GM12878 (cell line): ENCODE results near the gene SLC22A3. TPM values are rescaled to one million over a fixed set of nuclear protein-coding genes. Genes with fewer than 3 reads are reported as not detected.

Experiments used
- ATAC-seq: fragments of 200-7000 bp; cut with Tn5 transposase; 3 replicates; pipeline ENCODE4 v1.9.1; 2020; ENCODE audit warnings: mild to moderate bottlenecking, moderate library complexity
- BruUV-seq: library from RNA; stranded (reverse); fragments of 400-500 nt; replicated peaks from 2 replicates; lab custom pipeline; 2021; lab: Mats Ljungman, UMichigan
- CTCF ChIA-PET: fragments of 300-600 bp; sonication (Branson Sonifier 250); formaldehyde crosslinking; extraction: SDS; loops from one replicate; lab custom pipeline; 2021; ENCODE audit warnings: inconsistent platforms; lab: Yijun Ruan, JAX
- POLR2A ChIA-PET: fragments of 350-600 bp; formaldehyde crosslinking; extraction: SDS; loops from one replicate; lab custom pipeline; 2021; ENCODE audit warnings: inconsistent platforms; lab: Charles Lee
- RAD21 ChIA-PET: fragments of 300-600 bp; sonication (Branson Sonifier 250); formaldehyde crosslinking; loops from one replicate; lab custom pipeline; 2023; ENCODE audit warnings: antibody characterized with exemption; ENCODE audit not compliant: unreplicated experiment; lab: Charles Lee
- SMC1A ChIA-PET: fragments of 300-600 bp; sonication (Branson Sonifier 250); formaldehyde crosslinking; loops from one replicate; lab custom pipeline; 2023; ENCODE audit not compliant: unreplicated experiment, uncharacterized antibody; lab: Charles Lee
- DNase-seq: peaks from one replicate; pipeline ENCODE4 v3.0.0-alpha.2; 2011; ENCODE audit warnings: low read depth, low spot score
- FAIRE-seq: peaks from 3 replicates; lab custom pipeline; 2011; peaks lifted over from hg19 to GRCh38; lab: Jason Lieb, UNC
- H2AFZ ChIP-seq: 2 replicates; pipeline ENCODE4 v1.6.0; 2011; ENCODE audit warnings: low read depth, low read length, control low read depth; ENCODE audit not compliant: control insufficient read depth
- H3K27ac ChIP-seq: 2 replicates; pipeline ENCODE4 v1.5.1; 2011; ENCODE audit warnings: control low read depth; ENCODE audit not compliant: control insufficient read depth, insufficient read depth
- H3K27me3 ChIP-seq, 2 experiments: replicated peaks in 1 of 2; 2 replicates each; pipeline versions ENCODE4 v1.6.0 to v1.6.1; 2011; ENCODE audit warnings: low read length in 1 of 2; ENCODE audit not compliant: control insufficient read depth in 2 of 2, insufficient read depth in 2 of 2
- H3K36me3 ChIP-seq, 2 experiments: 2 replicates each; pipeline ENCODE4 v1.5.1; 2011; ENCODE audit warnings: low read length in 1 of 2; ENCODE audit not compliant: control insufficient read depth in 2 of 2, insufficient read depth in 2 of 2
- H3K4me1 ChIP-seq: 2 replicates; pipeline ENCODE4 v1.6.1; 2011; ENCODE audit warnings: mild to moderate bottlenecking, low read length, moderate library complexity, mixed read lengths; ENCODE audit not compliant: control insufficient read depth, insufficient read depth
- H3K4me2 ChIP-seq: 2 replicates; pipeline ENCODE4 v1.6.0; 2011; ENCODE audit warnings: control low read depth; ENCODE audit not compliant: control insufficient read depth, insufficient read depth
- H3K4me3 ChIP-seq: fragments of 200-600 bp; sonication (generic); 2 replicates; pipeline ENCODE4 v1.5.1; 2016
- H3K79me2 ChIP-seq: 2 replicates; pipeline ENCODE4 v1.6.0; 2011; ENCODE audit warnings: low read length; ENCODE audit not compliant: control insufficient read depth, insufficient read depth
- H3K9ac ChIP-seq: 2 replicates; pipeline ENCODE4 v1.8.0; 2011; ENCODE audit warnings: low read length, control low read depth, mixed read lengths; ENCODE audit not compliant: control insufficient read depth, insufficient read depth
- H3K9me3 ChIP-seq: replicated peaks from 3 replicates; pipeline ENCODE4 v1.5.1; 2011; ENCODE audit warnings: mild to moderate bottlenecking, low read length; ENCODE audit not compliant: control insufficient read depth, insufficient read depth
- H4K20me1 ChIP-seq: 2 replicates; pipeline ENCODE4 v1.6.0; 2011; ENCODE audit not compliant: control insufficient read depth, insufficient read depth
- BCL11A ChIP-seq: IDR thresholded peaks from 2 replicates; pipeline ENCODE4 v1.6.1; 2011; ENCODE audit warnings: low read depth, low read length
- FOXK2 ChIP-seq: fragments of 450-650 bp; IDR thresholded peaks from 2 replicates; pipeline ENCODE4 v1.6.1; 2017; ENCODE audit warnings: mild to moderate bottlenecking, moderate library complexity
- POLR2AphosphoS5 ChIP-seq: IDR thresholded peaks from 2 replicates; pipeline ENCODE4 v1.6.1; 2011; ENCODE audit warnings: mild to moderate bottlenecking, low read length, inconsistent platforms
- TCF3 ChIP-seq: IDR thresholded peaks from 2 replicates; pipeline ENCODE4 v1.6.1; 2012; ENCODE audit warnings: low read depth, mild to moderate bottlenecking, low read length, borderline replicate concordance; ENCODE audit not compliant: insufficient read depth
- WGBS: methylation state at CpG from one replicate; pipeline ENCODE4 v1.1.6; 2016; ENCODE audit warnings: low lambda C conversion rate; ENCODE audit not compliant: insufficient replicate concordance, insufficient coverage; ENCODE audit errors: missing lambda C conversion rate; 5-methylcytosine and 5-hydroxymethylcytosine counted together
- in situ Hi-C: fragments of 300-500 bp; cut with MboI; formaldehyde crosslinking; loops from 9 replicates; pipeline ENCODE4 v1.14.3; 2018; ENCODE audit warnings: mixed read lengths
- intact Hi-C: fragments of 100-400 bp; cut with micrococcal nuclease; formaldehyde crosslinking; loops from one replicate; pipeline ENCODE4 v1.14.2; 2022; ENCODE audit not compliant: unreplicated experiment
- polyA plus RNA-seq, 11 experiments: library from polyadenylated mRNA; depleted of rRNA in 4 of 11; unstranded in 6 of 11; stranded (reverse) in 5 of 11; fragments of >200 nt; fragmentation: Nextera tagmentation in 4 of 11; fragmentation: Illumina TruSeq in 1 of 11; extraction: Ambion mirVana in 4 of 11; extraction: Trizol in 1 of 11; gene quantifications; 1 replicate in 1 of 11; 2 replicates in 10 of 11; pipeline versions ENCODE4 v1.2.1 to v1.2.3, GENCODE V29; 2011 to 2016; ENCODE audit warnings: inconsistent platforms in 2 of 11, missing spikeins in 2 of 11, low read depth in 1 of 11
- total RNA-seq, 4 experiments: library from RNA; depleted of rRNA in 3 of 4; stranded (reverse); fragments of >200 nt in 3 of 4; fragmentation: Illumina TruSeq in 1 of 4; extraction: Trizol in 1 of 4; gene quantifications; 2 replicates each; pipeline versions ENCODE4 v1.2.1 to v1.2.3, GENCODE V29; 2013 to 2021
- TF ChIP-seq, protein P1 (sequence below): fragments of 450-650 bp; IDR thresholded peaks from 2 replicates; pipeline ENCODE4 v1.6.1; 2018; ENCODE audit warnings: borderline replicate concordance, mild to moderate bottlenecking; ENCODE audit not compliant: partially characterized antibody
- TF ChIP-seq, protein P2 (sequence below): fragments of 450-650 bp; IDR thresholded peaks from 2 replicates; pipeline ENCODE4 v1.6.1; 2017; ENCODE audit warnings: mild to moderate bottlenecking, moderate library complexity

The SLC22A3 gene
- total and polyA plus RNA-seq, 10 of the 15 experiments (the other 5 are each of a cell fraction or from before 2014, with no cell fraction given): 0.07 to 0.15 TPM; not detected in 8

DNA sequence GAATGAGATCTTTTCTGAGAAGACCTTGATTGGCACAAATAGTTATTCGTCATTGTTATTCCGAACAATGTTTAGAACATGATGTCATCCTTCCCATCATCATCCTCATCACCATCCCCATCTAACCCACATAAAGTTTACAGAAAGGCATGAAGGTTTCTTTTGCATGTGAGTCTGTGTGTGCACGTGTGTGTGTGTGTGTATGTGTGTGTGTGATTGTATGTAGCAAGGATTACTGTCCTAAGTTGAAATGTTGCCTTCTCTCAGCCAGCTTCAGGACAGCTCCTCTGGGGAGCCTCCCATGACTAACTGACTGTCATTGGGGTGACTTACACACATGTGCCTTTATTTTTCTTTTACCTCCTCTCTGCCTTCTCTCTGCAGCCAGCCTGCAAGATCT, 113.5 kb downstream of the SLC22A3 start:
- FAIRE-seq: no peak
- no peaks in the 10 kb centered on the region for H3K36me3 ChIP-seq
- no peak for DNase-seq
- TF ChIP-seq, protein P1, sequence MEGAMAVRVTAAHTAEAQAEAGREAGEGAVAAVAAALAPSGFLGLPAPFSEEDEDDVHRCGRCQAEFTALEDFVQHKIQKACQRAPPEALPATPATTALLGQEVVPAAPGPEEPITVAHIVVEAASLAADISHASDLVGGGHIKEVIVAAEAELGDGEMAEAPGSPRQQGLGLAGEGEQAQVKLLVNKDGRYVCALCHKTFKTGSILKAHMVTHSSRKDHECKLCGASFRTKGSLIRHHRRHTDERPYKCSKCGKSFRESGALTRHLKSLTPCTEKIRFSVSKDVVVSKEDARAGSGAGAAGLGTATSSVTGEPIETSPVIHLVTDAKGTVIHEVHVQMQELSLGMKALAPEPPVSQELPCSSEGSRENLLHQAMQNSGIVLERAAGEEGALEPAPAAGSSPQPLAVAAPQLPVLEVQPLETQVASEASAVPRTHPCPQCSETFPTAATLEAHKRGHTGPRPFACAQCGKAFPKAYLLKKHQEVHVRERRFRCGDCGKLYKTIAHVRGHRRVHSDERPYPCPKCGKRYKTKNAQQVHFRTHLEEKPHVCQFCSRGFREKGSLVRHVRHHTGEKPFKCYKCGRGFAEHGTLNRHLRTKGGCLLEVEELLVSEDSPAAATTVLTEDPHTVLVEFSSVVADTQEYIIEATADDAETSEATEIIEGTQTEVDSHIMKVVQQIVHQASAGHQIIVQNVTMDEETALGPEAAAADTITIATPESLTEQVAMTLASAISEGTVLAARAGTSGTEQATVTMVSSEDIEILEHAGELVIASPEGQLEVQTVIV: no peak
- no peak for TF ChIP-seq BCL11A
- TF ChIP-seq, protein P2, sequence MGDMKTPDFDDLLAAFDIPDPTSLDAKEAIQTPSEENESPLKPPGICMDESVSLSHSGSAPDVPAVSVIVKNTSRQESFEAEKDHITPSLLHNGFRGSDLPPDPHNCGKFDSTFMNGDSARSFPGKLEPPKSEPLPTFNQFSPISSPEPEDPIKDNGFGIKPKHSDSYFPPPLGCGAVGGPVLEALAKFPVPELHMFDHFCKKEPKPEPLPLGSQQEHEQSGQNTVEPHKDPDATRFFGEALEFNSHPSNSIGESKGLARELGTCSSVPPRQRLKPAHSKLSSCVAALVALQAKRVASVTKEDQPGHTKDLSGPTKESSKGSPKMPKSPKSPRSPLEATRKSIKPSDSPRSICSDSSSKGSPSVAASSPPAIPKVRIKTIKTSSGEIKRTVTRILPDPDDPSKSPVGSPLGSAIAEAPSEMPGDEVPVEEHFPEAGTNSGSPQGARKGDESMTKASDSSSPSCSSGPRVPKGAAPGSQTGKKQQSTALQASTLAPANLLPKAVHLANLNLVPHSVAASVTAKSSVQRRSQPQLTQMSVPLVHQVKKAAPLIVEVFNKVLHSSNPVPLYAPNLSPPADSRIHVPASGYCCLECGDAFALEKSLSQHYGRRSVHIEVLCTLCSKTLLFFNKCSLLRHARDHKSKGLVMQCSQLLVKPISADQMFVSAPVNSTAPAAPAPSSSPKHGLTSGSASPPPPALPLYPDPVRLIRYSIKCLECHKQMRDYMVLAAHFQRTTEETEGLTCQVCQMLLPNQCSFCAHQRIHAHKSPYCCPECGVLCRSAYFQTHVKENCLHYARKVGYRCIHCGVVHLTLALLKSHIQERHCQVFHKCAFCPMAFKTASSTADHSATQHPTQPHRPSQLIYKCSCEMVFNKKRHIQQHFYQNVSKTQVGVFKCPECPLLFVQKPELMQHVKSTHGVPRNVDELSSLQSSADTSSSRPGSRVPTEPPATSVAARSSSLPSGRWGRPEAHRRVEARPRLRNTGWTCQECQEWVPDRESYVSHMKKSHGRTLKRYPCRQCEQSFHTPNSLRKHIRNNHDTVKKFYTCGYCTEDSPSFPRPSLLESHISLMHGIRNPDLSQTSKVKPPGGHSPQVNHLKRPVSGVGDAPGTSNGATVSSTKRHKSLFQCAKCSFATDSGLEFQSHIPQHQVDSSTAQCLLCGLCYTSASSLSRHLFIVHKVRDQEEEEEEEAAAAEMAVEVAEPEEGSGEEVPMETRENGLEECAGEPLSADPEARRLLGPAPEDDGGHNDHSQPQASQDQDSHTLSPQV: no peak
- TF ChIP-seq FOXK2: no peak
- TF ChIP-seq POLR2AphosphoS5: no peak
- TF ChIP-seq TCF3: no peak
- no TSS peak for BruUV-seq
- no peaks in the 10 kb centered on the region for H3K27me3 ChIP-seq
- RAD21 ChIA-PET: no interaction called here
- SMC1A ChIA-PET: no interaction called here
- H3K4me3 ChIP-seq: no peak overlapping the region
- H3K27ac ChIP-seq: no peak overlapping the region
- WGBS: 48% methylated on average over 3 of the region's 3 CpGs
- no peaks in the 10 kb centered on the region for H3K79me2 ChIP-seq
- in situ Hi-C loops: loop anchor here (25.0 kb wide), 1 partner anchor 749 kb away; no protein-coding TSS in a partner anchor
- no peak overlapping the region for H3K4me2 ChIP-seq
- no peaks in the 10 kb centered on the region; the same call in 2 of the 3 replicates for H3K9me3 ChIP-seq
- H3K4me1 ChIP-seq: peaks cover 18% of the 10 kb centered on the region
- H3K9ac ChIP-seq: no peak overlapping the region
- CTCF ChIA-PET: no interaction called here
- intact Hi-C loops: loop anchor here (1.0 kb wide), 1 partner anchor 74 kb away; no protein-coding TSS in a partner anchor
- no peak overlapping the region for H2AFZ ChIP-seq
- no peaks in the 10 kb centered on the region for H4K20me1 ChIP-seq
- POLR2A ChIA-PET: no interaction called here
- ATAC-seq: no peak
